Ovary (tissue), 3 donors: ENCODE results near the gene TNFRSF11A.

Experiments used
- CTCF ChIP-seq, 3 donors: fragments of 450-650 bp in 2 of 3; fragments of 200-600 bp in 1 of 3; IDR thresholded peaks; one replicate each; pipeline versions ENCODE4 v1.5.1 to v1.8.0; 2016 to 2022; ENCODE audit warnings: antibody characterized with exemption in 3 of 3, mild to moderate bottlenecking in 1 of 3
- EP300 ChIP-seq: sonication (generic); formaldehyde crosslinking; IDR thresholded peaks from one replicate; pipeline ENCODE4 v1.6.1; 2017; ENCODE audit warnings: antibody characterized with exemption
- POLR2A ChIP-seq: fragments of 450-650 bp; IDR thresholded peaks from one replicate; pipeline ENCODE4 v1.6.1; 2017; ENCODE audit warnings: antibody characterized with exemption, mild to moderate bottlenecking, moderate library complexity
- donor health status: DM: no; HTN: no; CAD: no.

DNA sequence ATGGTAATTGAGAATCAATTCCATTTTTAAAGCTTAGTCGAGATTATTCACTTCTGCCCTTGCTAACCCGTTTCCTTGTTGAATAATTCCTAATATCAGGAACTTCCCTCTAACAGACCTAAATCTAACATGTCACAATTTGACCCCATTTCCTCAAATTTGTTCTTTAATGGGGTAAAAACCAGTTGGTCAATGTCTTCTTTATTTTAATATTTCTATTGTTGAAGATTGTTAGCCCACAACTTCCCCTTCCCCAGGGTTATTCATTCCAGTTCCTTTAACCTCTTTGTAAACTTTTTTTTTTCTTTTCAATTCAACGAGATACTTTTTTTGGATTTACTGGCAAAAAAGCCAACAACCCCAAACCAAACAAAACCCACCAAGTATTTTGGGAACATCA is 7.3 kb downstream of the TNFRSF11A start:
- TF ChIP-seq CTCF (IDR thresholded peaks at IDR 0.05): no peak
- no peak for TF ChIP-seq POLR2A
- no peak for TF ChIP-seq EP300
